ENCODE data around the gene BHMT2. TPM values are rescaled to one million over a fixed set of nuclear protein-coding genes. Genes with fewer than 3 reads are reported as not detected.

Gene BHMT2, protein sequence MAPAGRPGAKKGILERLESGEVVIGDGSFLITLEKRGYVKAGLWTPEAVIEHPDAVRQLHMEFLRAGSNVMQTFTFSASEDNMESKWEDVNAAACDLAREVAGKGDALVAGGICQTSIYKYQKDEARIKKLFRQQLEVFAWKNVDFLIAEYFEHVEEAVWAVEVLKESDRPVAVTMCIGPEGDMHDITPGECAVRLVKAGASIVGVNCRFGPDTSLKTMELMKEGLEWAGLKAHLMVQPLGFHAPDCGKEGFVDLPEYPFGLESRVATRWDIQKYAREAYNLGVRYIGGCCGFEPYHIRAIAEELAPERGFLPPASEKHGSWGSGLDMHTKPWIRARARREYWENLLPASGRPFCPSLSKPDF
- 2.9 TPM for total RNA-seq

DNA sequence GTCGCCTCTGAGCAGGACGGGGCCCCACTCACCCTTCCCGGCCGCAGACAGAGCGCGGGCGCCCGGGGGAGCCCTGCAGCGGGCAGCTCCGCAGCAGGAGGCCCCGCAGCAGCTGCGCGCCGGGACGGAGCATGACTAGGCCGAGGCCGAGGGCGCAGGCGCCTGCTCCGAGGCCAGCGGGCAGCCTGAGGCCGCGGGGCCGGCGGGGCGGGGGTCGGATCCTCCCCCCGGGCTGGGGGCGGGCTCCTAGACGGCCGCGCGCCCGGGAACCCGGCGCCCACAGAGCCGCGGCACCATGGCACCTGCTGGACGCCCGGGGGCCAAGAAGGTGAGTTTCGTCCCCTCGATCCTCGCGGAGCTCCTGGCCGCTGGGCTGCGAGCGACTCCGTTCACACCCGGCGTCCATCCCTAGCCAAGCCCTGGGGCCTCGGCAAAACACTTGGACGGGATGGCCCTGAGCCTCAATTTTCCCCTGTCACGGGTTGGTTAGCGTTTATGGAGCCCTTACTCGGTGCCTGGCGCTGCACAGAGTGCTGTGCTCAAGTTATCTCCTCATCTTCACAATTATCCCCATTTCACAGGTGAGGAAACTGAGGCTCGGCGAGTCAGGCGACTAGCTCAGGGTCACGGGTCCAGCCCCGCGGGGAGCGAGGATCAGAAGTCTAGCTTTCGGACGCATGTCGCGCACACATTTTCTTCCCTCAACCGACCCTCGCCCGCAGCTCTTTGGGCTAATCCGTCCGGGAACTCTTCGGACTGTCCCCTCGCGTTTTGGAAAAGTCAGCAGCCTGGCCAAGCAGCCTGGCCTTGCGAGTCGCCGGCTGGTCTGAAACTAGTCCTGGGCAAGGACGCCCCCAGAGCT is at the start of gene BHMT2, which contains the start of gene DMGDH:
BHMT2 (plus strand) TSS at position 280 of the 862 bp plus-strand sequence; CDS start at position 296, 16 bp downstream.
DMGDH (minus strand) TSS at position 187 of the 862 bp plus-strand sequence; CDS start at position 133, 54 bp downstream.
- TF ChIP-seq, protein P1, sequence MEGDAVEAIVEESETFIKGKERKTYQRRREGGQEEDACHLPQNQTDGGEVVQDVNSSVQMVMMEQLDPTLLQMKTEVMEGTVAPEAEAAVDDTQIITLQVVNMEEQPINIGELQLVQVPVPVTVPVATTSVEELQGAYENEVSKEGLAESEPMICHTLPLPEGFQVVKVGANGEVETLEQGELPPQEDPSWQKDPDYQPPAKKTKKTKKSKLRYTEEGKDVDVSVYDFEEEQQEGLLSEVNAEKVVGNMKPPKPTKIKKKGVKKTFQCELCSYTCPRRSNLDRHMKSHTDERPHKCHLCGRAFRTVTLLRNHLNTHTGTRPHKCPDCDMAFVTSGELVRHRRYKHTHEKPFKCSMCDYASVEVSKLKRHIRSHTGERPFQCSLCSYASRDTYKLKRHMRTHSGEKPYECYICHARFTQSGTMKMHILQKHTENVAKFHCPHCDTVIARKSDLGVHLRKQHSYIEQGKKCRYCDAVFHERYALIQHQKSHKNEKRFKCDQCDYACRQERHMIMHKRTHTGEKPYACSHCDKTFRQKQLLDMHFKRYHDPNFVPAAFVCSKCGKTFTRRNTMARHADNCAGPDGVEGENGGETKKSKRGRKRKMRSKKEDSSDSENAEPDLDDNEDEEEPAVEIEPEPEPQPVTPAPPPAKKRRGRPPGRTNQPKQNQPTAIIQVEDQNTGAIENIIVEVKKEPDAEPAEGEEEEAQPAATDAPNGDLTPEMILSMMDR (IDR thresholded peaks at IDR 0.05), result no peak
- DNase-seq (ENCODE audit: low spot score in 2 of 2), result no peak
- H3K4me3 ChIP-seq, result peak within 1 kb of the TSS; percentile 37 to 74
- intact Hi-C loops (cut with DNase I), result no loop called here
- no peaks in the 10 kb centered on the region for H3K9me3 ChIP-seq
- no peaks in the 10 kb centered on the region for H3K36me3 ChIP-seq
- H3K27me3 ChIP-seq, result no peaks in the 10 kb centered on the region
- no peaks in the 10 kb centered on the region for H3K4me1 ChIP-seq
- peak within 1 kb of the TSS; percentile 23 to 74 for H3K27ac ChIP-seq

DNA sequence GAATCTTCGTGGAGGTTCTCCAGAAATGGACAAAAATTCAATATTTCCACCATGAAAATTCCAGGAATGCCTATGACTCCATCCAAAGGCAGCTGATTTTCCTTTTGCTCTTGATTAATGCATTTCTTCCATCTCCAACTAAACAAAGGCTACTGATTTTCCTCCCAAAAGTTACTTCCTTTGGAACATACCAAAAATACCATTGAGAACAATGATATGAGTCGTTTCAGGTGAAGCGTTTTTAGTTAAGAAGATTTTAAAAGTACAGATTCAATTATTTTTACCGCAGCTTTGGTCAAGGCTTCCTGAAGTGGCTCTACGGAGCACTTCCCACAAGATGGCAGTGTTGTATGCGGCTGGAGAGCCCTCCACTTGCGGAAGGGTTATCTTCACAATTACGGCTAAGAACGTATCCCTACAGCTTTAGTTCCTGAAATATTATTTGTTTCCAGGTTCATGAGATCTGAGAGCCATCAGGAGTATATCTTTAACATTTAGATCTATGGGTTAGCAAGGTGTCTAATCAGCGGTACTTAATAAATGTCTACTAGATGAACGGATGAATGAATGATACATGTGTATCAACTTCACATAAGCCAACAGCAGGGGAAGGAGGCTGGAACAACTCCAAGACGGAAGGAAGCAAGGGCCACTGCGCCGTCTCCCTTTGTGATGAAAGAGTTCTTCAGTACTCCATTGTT is 48.6 kb upstream of the BHMT2 start:
- H3K36me3 ChIP-seq, result no peaks in the 10 kb centered on the region
- peak overlapping the region in 1 of 2 donors; percentile 22 for H3K4me3 ChIP-seq
- H3K27me3 ChIP-seq, result no peaks in the 10 kb centered on the region
- H3K9me3 ChIP-seq, result no peaks in the 10 kb centered on the region
- DNase-seq (ENCODE audit: low spot score in 2 of 2), result peak in 1 of 2 donors; percentile 75
- peaks cover 0 to 11% of the 10 kb centered on the region in 2 donors for H3K4me1 ChIP-seq
- intact Hi-C loops (cut with DNase I), result loop anchor here (2.0 to 5.0 kb wide), 2 partner anchors 444 to 491 kb away; partner anchors contain the start of gene HOMER1
- TF ChIP-seq, protein P1 (IDR thresholded peaks at IDR 0.05), result peak; percentile 37 to 77 (median 77)
- H3K27ac ChIP-seq, result peak overlapping the region in 1 of 2 donors; percentile 14

DNA sequence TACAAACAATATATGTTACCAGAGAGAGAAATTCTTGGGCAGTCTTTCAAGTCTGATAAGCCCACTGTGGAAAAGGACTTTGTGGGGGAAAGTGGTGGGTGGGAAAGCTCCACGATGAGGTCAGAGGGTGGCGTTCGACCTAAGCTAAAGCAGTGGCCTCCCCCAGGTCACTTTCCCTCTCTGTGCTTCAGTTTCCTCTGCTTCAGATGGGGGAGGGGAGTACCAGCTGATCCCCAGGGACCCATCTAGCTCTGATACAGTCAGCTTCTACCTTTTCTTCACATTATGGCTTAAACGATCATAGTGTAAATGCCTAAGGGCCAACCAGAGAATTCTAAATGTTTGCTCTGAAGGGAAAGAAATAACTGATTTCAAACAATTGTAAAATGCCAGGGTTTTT is 47.8 kb upstream of the BHMT2 start:
- no peak overlapping the region for H3K4me3 ChIP-seq
- intact Hi-C loops (cut with DNase I), result loop anchor here (2.0 to 5.0 kb wide), 2 partner anchors 443 to 491 kb away; partner anchors contain the start of gene HOMER1
- no peaks in the 10 kb centered on the region for H3K36me3 ChIP-seq
- TF ChIP-seq, protein P1 (IDR thresholded peaks at IDR 0.05), result no peak
- no peak overlapping the region for H3K27ac ChIP-seq
- no peaks in the 10 kb centered on the region for H3K9me3 ChIP-seq
- no peaks in the 10 kb centered on the region for H3K27me3 ChIP-seq
- no peak for DNase-seq (ENCODE audit: low spot score in 2 of 2)
- peaks cover 0 to 11% of the 10 kb centered on the region in 2 donors for H3K4me1 ChIP-seq

DNA sequence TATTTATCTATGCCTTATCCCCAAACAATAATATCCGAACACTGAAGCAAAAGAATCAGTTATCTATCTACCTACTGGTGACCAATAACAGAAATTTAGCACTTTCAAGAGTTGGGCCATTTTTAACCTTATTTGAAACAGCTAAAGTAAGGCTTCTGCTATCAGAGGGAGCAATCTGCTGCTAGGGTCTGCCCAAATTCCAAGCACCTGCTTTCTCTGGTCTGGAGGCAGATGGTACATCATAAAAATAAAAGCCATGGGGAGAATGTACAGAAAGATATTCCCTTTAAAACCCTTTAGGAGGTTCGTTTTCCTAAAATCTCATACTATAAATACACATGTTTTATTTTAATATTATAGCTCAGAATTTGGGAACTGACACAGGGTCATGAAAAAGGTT is 46.8 kb upstream of the BHMT2 start:
- TF ChIP-seq, protein P1 (IDR thresholded peaks at IDR 0.05), result no peak
- H3K27ac ChIP-seq, result no peak overlapping the region
- no peaks in the 10 kb centered on the region for H3K27me3 ChIP-seq
- no peaks in the 10 kb centered on the region for H3K36me3 ChIP-seq
- intact Hi-C loops (cut with DNase I), result loop anchor here (5.0 kb wide), 1 partner anchor 490 kb away; the partner anchor contains the start of gene HOMER1
- no peaks in the 10 kb centered on the region for H3K9me3 ChIP-seq
- DNase-seq (ENCODE audit: low spot score in 2 of 2), result no peak
- no peak overlapping the region for H3K4me3 ChIP-seq
- peaks cover 0 to 11% of the 10 kb centered on the region in 2 donors for H3K4me1 ChIP-seq

DNA sequence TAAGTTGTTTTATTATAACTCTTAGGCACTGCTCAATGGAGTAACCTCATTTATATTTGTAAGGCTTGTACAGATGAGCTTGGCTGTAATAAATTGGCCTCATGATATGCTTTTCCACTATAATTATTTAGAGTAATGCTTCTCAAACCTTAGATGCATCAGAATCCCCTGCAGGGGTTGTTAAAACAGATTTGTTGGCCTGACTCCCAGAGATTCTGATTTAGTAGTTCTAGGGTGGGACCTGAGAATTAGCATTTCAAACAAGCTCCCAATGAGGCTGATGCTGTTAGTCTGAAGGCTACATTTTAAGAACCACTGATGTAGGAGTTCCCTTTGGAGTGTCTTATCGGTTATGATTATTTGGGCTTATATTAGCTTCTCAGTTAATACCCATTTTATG is 46.2 kb upstream of the BHMT2 start:
- no peak overlapping the region for H3K27ac ChIP-seq
- TF ChIP-seq, protein P1 (IDR thresholded peaks at IDR 0.05), result no peak
- no peaks in the 10 kb centered on the region for H3K36me3 ChIP-seq
- peaks cover 0 to 11% of the 10 kb centered on the region in 2 donors for H3K4me1 ChIP-seq
- no peak overlapping the region for H3K4me3 ChIP-seq
- DNase-seq (ENCODE audit: low spot score in 2 of 2), result no peak
- H3K9me3 ChIP-seq, result no peaks in the 10 kb centered on the region
- intact Hi-C loops (cut with DNase I), result loop anchor here (5.0 kb wide), 1 partner anchor 489 kb away; the partner anchor contains the start of gene HOMER1
- H3K27me3 ChIP-seq, result no peaks in the 10 kb centered on the region
